Stimulated activated CD4-positive, alpha-beta T cell treated with anti-CD3 and anti-CD28 coated beads, Interleukin-1b, Interleukin-23, amount 100 ng/mL, for 24 hours (primary cell): ENCODE data around the gene ADARB1.
A peak's percentile ranks its signal among the peaks of the same experiment; 100 is the strongest.

ENCODE experiments used
- DNase-seq, 4 experiments: peaks; one replicate each; pipeline ENCODE4 v3.0.0-alpha.2; 2020; ENCODE audit warnings: low read depth in 4 of 4, low spot score in 1 of 4

The ADARB1 gene

DNA sequence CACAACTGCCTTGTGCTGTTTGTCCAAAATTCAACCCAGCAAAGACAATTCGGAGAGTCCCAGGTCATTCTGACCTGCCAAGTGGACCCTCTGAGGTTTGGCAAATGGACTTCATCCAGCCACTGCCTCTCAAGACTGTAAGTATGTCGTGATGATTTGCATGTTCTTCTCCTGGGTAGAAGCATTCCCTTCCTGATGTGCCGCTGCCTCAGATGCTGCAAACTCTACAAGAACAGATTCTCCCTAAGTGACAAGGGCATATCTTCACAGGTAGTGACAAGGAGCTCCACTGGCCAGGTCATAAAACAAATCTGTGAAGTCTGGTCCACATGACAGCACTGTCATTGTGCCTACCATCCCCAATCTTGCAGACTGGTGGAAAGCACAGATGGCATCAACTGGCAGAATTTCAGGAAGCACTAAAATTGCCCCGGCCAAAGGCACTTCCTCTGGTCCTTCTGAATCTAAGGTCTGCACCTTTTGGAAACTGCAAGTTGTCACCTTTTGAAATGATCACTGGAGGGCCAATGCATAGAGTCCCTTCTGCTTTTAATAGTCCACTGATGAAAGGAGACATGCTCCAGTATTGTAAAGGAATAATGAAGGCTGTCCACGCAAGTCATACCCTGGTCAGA is 185.9 kb downstream of the ADARB1 start:
- DNase-seq = no peak

DNA sequence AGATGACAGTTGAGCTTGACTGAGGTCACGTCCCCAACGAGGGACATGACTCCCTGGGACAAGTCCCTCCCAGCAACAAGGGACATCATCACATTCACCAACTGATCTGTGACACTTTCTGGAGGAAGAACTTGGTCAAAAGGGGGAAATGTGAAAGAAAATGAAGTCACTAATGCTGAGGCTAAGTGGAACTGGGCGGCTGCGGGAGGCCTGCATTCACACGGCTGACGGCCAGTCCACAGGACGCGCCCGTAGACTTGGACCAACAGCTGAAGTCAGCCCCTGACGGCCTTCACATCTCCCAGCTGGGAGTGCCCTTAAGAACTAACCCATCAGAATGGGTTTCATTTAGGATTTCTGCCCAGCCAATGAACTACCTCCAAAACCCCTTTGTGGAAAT is 186.7 kb downstream of the ADARB1 start:
- DNase-seq = no peak

DNA sequence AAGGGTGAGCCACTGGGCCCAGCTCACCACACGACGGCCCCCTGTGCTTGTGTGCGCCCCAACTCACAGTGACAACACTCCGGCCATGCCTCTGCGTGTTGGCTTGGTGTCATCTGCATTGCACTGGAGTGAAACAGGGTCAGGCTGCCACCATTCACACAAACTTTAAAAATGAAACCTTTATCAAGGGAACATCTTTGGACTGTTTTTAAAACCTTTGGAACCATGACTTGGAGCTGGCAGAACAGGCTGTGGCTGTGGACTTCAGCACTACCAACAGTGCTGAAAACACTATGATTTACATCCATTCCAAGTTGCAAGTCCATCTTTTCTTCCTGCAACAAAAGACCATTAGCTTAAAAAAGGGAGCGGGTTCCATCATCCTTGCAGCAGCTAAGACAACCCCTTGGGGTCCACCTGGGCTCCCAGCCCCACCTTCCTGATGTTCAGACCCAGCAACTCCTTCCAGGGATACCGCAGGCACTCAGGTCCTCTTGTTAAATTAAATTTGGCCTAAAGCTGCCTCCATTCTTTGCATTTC is 187.7 kb downstream of the ADARB1 start:
- DNase-seq = no peak

- DNase-seq = no peak
Measured at GRCh38 chr21:45262616-45263015, 188.2 kb downstream of the ADARB1 start.

- no peak for DNase-seq
Measured at GRCh38 chr21:45263534-45263933, 189.2 kb downstream of the ADARB1 start.

DNA sequence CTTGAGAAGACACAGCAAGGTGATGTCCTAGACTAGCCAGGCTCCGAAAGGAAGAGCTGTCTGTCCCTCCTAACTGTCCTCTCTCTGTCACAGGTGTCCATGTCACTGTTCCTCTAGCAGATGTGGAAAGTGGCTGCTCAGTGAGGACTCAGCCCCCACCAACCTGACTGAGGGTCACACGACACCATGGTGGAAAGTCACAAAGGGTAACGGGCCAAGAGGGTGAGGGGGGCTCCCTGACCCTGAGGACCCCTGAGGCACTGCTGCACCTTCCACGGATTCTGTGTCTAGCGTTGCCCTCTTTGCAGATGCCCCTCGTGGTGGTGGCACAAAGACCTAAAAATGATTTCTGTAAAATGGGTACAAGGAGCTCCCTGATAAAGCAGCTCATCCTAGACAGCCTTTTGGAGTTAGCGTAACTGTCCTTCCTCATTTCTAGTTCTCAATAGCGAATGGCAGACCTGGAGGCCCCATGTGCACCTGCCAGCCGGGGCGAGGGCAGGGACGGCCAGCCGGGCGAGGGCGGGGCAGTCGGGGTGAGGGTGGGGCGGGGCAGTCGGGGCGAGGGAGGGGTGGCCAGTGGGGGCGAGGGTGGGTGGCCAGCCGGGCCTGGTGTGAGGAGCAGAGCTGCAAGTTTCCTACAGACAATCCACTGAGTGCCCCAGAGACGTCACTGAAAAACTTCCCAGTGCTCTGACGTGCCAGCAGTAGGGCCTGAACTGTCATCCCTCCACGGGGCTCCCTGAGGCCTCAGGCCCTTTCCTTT is 189.9 kb downstream of the ADARB1 start:
- no peak for DNase-seq

GRCh38 chr21:45264912-45265515 is 190.6 kb downstream of the ADARB1 start:
- no peak for DNase-seq

- DNase-seq = no peak
Measured at GRCh38 chr21:45265721-45266517, 191.5 kb downstream of the ADARB1 start.

DNA sequence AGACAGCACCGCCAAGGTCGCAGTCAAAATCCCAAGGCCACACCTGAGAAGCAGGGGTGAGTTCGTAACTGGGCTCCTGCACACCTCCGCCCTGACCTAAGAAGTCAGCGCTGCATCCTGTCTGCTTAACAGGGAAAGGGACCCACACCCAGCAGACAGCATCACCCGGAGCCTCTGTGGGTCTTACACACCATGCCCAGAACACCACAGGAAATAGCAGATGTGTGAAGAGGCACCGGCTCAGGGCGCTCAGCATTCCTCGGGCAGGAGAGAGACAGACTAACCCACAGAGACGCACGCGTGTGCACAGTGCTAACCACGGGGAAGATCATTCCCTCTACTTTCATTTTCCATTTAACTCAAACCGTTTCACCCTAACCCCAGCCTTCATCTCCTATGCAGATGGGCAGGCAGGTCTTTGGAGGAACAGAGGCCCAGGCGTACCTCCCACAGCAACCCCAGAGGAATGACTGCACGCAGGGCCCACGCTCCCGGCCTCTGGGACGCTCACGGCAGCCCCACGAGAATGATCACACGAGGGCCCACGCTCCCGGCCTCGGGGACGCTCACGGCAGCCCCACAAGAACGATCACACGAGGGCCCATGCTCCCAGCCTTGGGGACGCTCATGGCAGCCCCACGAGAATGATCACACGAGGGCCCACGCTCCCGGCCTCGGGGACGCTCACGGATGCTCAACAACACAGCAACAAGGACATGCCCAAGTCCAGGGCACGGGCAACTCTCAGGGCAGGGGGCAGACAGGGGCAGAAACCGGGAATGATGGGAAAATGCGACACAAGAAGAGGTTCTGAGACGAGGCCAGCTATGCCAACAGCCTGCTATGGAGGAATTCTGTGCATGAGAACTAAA is 192.4 kb downstream of the ADARB1 start:
- DNase-seq = peak in 2 of 4 experiments; percentile 13 to 20

- DNase-seq = no peak
Measured at GRCh38 chr21:45267390-45267760, 193.0 kb downstream of the ADARB1 start.

DNA sequence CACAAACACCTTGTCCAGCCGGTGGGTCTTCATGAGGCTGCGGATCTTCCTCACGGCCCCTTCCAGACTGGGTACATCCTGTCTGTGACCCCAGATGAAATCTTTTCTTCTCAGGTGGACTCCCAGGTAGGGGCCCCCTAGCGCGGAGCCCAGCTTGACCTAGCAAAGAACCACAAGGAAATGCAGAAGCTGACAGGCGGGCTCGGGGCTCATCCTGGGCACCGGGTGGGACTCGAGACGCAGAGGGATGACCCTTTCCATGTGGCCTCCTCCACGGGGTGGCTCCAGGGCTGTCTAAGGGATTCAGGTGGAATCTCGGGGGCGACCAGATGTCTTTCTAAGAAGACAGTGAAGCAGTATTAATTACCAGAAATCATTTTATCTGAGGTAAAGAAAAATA is 195.5 kb downstream of the ADARB1 start:
- no peak for DNase-seq

GRCh38 chr21:45270306-45270821 is 196.0 kb downstream of the ADARB1 start:
- DNase-seq = no peak
